Activated CD4-positive, alpha-beta T cell treated with anti-CD3 and anti-CD28 coated beads for 4 hours (primary cell): ENCODE measurements around the gene NMT1.

Source experiments
- DNase-seq, 2 donors: peaks; one replicate each; pipeline ENCODE4 v3.0.0-alpha.2; 2020

NMT1 gene

DNA sequence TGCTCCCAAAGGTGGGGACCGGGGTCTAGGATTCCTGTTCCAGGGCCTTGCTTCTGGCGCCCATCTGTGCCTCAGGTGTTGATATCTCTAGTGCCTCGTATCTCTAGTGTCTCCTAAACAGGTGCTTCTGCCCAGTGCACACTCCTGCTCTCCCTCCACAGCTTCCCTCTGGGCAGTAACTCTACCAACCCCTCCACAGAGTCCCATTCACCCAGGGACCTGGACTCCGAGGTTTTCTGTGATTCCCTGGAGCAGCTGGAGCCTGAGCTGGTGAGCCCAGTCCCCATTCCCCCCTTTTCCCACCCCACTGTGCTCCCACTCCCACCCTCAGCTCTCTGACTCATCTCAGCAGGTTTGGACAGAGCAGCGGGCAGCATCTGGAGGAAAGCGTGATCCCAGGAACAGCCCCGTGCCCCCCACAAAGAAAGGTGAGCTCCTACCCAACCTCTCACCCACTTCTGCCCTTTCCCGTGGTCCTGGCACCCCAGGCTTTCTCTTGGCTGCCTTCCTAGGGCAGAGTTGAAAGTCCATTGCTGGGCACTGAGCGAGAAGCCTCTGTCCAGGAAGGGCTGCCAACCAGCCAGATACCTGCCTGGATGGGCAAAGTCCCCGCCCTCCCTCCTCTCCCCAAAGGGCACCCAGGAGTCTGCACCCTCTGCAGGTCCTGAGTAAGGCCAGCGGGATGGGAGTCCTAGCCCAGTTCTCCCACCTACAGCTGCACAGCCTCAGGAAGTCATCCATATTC lies 76.6 kb downstream of the NMT1 start:
- no peak for DNase-seq

GRCh38 chr17:45138911-45139532 lies 77.9 kb downstream of the NMT1 start:
- no peak for DNase-seq

DNA sequence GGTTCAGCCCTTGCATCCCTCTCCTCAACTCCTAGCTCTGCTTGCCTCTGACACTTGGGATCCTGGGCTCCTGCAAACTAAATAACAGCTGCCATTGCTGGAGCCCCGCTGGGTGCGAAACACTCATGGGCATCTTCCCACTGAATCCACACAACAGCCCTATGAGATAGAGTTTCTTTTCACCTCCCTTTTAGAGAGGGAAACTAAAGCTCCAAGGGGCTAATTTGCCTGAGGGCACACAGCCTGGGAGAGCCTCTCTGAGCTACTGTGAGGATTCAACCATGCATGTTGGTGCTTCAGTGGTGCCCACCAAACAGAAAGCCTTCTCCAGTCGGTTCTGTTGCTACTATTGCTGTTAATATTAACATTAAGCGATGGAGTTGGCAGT lies 78.4 kb downstream of the NMT1 start:
- no peak for DNase-seq

DNA sequence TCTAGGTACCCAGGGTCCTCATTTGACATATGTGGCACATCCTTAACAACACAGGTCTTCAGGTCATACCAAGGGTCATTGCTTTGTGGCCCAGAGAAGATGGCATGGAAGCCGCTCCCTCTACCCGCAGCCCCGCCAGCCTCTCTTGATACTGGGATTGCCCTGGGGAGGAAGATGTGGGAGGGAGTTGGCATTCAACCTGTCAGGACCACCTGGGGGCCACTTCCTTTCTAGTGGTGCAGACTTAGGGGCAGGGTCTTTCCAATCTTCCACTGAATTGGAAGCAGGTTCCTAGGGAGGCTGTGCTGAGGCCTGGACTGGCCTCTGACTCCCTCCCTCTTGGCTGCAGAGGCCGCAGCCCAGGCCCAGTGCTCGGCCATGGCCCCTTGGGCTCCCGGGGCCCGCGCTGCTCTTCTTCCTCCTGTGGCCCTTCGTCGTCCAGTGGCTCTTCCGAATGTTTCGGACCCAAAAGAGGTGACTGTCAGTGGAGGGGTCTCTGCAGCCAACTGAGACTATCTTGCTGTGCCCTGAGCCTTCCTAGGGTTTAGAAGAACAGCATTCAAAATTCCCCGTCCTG lies 82.1 kb downstream of the NMT1 start:
- no peak for DNase-seq

GRCh38 chr17:45143767-45144198 lies 82.7 kb downstream of the NMT1 start:
- DNase-seq: peak in 1 of 2 donors; percentile 27

DNA sequence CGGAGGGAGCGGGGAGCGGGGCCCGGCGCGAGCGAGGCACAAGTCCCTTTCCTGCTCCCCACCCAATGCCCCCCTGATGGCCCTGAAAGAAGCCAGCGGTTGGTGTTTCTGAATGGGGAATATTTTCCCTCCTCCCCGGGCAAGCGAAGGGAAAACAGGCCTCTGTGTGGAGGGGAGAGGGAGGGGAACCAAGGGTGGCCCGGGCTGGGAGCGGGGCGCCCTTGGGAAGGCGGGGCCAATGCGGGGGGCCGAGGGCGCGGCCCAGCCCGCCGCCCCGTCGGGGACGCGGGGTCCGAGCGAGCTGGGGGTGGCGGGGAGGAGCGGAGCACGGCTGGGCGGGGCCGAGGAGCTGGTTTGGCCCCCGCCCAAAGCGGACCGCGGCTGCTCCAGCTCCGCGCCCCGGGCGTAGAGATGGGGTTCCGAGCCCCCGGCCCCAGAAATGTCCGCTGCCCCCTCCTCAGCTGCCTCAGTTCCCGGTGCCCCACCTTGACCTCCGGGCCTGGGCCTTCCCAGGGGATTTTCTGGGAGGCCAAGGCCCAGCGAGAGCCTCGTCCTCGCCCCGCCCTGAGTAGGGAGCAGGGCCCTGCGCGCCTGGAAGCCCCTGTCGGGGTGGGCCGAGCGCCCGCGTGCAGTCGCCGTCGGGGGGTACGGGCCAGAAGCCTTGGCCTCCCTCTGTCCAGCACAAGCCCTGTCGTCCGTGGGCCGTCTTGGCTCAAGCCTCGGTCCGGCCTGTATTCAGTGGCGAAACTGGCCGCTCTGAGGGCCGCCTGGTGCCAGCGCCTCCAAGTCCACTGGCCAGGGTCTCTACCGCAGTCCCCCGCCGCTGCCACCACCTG lies 83.3 kb downstream of the NMT1 start:
- no peak for DNase-seq

- DNase-seq: no peak
Observed at GRCh38 chr17:45145035-45145389, 83.9 kb downstream of the NMT1 start.

GRCh38 chr17:45146166-45146565 lies 85.0 kb downstream of the NMT1 start:
- DNase-seq: no peak

DNA sequence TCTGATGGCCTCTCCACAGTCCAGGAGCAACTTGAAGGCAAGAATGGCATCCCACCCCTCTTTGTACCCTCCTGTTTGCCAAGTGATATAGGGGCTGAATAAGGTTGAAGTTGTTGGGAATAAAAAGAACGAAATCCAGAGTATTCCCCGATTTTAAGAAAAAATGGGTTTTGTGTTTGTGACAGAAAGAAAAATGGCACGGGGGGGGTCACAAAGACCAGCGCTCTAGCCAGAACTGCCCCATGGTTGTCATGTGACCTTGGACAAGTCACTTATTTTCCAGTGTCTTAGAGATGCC lies 85.4 kb downstream of the NMT1 start:
- DNase-seq: no peak

DNA sequence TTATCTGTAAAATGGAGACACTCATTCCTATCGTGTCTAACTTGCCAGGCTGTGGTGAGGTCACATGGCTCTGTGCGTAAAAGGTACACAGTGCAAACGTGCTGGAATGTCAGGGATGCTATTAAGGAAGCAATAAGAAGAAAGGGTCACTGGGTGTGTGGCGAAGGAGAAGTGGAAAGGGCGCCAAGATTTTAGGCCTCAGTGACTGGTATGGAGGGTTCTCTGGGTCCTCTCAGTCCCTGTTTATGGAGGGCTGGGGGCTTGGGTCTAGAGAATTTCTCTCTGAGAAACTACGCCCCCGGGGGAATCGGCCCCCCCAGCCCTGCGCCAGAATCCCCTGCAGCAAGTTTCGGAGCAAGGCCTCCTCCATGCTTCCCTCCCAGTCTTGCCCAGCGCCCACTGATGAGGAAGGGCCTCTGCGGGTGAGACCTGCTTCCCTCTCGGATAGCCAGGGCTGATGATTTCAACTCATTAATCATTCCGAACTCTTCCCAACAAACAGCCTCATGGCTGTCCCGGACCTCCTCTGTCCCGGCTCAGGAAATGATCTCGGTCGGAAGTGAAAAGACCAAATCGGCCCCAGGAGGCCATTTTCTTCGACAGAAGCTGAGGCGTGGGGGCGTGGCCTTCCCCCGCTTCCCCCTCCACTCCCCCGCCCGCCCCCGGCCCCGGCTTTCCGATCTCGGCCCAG lies 85.9 kb downstream of the NMT1 start:
- peak in 1 of 2 donors; percentile 77 for DNase-seq

DNA sequence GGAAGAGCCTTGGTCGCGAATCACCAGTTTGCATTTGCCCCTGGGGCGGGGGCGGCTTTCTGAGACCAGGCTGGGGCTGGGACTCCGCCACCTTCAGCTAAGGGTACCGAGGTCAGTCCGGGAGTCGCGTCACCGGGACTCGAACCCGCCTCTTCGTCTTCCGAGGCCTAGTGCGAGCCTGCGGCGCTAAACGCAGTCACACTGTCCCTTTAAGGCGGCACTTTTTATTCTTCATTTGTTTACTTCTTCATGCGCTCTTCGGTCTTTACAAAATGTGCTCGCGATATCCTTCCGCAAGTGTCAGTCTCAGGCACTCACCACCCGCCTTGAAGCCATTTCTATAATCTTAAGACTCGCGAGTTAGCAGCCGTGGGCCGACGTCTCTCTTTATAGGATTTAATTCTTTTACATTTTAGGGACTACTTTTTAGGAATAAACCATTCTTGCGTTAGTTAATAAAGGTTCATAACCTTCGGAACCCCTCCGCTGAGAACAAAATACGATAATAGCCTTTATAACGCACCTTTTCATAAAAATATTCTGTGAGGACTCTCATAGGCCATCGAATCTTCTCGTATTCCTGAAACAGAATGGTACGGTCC lies 86.6 kb downstream of the NMT1 start:
- peak; percentile 70 to 77 for DNase-seq

DNA sequence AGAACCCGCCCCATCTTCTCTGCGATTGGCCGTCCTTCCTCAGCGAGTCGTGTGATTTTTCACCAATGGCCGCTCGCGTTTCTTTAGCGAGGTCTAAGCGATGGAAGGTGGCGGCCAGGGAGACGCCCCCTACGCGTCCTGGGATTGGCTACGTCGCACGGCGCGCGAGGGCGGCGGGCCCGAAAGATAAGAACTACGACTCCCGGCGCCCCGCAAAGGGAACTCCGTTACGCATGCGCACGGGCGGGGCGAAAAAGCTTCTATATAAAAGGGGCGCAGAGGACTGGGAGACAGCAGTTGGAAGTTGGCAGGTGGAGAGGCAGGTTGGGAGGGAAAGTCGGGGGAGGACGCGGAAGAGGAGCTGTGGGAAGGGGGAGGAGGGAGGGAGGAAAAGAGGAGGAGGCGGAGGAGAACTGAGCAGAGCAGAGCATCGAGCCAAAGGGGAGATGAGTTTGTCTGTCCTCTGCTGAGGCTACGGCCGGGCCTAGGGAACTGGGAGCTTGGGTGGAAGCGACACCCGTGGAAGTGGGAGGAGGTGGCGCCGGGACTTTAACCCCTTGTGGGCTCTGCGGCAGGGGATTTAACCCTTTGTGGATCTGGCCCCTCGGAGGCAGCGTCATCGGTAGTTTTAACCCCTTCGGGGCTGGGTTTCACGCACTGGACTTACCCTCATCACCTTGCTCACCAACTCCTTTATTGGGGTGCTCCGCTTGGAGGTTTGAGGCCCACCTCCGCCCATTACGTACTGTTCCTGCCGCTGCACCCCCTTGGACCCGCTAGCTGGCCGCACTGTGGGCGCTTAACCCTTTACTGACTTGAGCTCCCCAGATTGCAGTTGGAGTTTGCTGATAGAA lies 87.3 kb downstream of the NMT1 start, which contains the start of gene HEXIM1:
TSS of gene HEXIM1 (plus strand) at position 293 of the 854 bp plus-strand sequence. CDS start 716 bp downstream, outside the sequence.
- peak; percentile 99 for DNase-seq

GRCh38 chr17:45149037-45149668 lies 88.0 kb downstream of the NMT1 start:
- peak; percentile 67 to 69 for DNase-seq

GRCh38 chr17:45149669-45150664 lies 88.8 kb downstream of the NMT1 start:
- DNase-seq: peak; percentile 17 to 31

GRCh38 chr17:45150911-45151809 lies 90.0 kb downstream of the NMT1 start:
- DNase-seq: no peak

DNA sequence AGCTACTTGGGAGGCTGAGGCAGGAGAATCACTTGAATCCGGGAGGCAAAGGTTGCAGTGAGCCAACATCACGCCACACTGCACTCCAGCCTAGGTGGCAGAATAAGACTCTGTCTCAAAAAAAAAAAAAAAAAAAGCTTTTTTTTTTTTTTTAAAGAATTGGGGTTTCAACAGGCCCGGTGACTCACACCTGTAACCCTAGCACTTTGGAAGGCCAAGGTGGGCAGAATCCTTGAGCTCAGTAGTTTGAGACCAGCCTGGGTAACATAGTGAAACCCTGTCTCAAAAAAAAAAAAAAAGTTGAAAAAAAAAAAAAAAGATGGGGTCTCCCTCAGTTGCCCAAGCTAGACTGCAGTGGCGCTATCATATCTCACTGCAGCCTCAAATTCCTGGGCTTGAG lies 93.9 kb downstream of the NMT1 start:
- no peak for DNase-seq

GRCh38 chr17:45155483-45155882 lies 94.4 kb downstream of the NMT1 start:
- no peak for DNase-seq

- no peak for DNase-seq
Observed at GRCh38 chr17:45156242-45156641, 95.1 kb downstream of the NMT1 start.
